Brain microvascular endothelial cell (primary cell): ENCODE measurements around the gene CPOX.

ENCODE experiments used
- DNase-seq: peaks from one replicate; pipeline ENCODE4 v3.0.0-alpha.2; 2020
- H3K27ac ChIP-seq: fragments of 250-450 bp; sonication (Bioruptor Pico); 2 replicates; pipeline ENCODE4 v1.5.1; 2020; ENCODE audit warnings: mild to moderate bottlenecking, moderate library complexity
- H3K27me3 ChIP-seq: fragments of 250-450 bp; sonication (Bioruptor Pico); replicated peaks from 2 replicates; pipeline ENCODE4 v1.5.1; 2020; ENCODE audit warnings: mild to moderate bottlenecking
- H3K36me3 ChIP-seq: fragments of 250-450 bp; sonication (Bioruptor Pico); replicated peaks from 2 replicates; pipeline ENCODE4 v1.5.1; 2020; ENCODE audit warnings: mild to moderate bottlenecking
- H3K4me3 ChIP-seq: 2 replicates; pipeline ENCODE4 v1.5.1; 2011; ENCODE audit warnings: low read depth, mild to moderate bottlenecking, control low read depth, low read length, moderate library complexity
- CTCF ChIP-seq: IDR thresholded peaks from 2 replicates; pipeline ENCODE4 v1.5.1; 2011; ENCODE audit warnings: low read depth, mild to moderate bottlenecking, moderate library complexity, low read length, control low read depth, inconsistent platforms; ENCODE audit errors: missing control alignments
- in situ Hi-C: cut with HindIII; loops from 2 replicates; pipeline ENCODE4 v1.10.0; 2017; ENCODE audit warnings: low sequenced_read_pairs, low pct_ligation_motif_present

CPOX gene

DNA sequence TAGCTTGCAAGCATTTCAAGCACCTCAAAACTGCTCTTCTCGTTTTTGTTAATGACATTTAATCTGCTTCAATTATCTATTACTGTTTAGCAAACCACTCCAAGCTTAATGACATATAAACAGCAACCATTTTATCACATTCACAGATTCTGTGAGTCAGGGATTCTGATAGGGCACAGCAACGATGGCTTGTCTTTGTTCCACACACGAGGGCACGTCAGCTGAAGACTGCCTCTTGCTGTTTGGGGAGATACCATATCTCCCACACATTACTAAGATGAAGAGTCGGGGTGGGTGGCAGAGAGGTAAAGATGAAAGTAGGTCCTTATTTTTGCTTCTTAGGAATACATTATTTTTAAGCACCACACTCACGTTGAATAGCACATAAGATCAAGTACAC, 19.3 kb downstream of the CPOX start:
- Histone ChIP-seq H3K4me3 (no peak overlapping the region), H3K27ac (no peak overlapping the region), H3K27me3 (no peaks in the 10 kb centered on the region), H3K36me3 (peaks cover 1% of the 10 kb centered on the region)
- no peak for DNase-seq
- in situ Hi-C loops = no loop called here
- TF ChIP-seq CTCF = no peak

GRCh38 chr3:98573181-98573728, 20.2 kb downstream of the CPOX start:
- no peaks in the 10 kb centered on the region for H3K36me3 ChIP-seq
- no peak for DNase-seq
- in situ Hi-C loops = no loop called here
- no peak overlapping the region for H3K27ac ChIP-seq
- no peak overlapping the region for H3K4me3 ChIP-seq
- no peaks in the 10 kb centered on the region for H3K27me3 ChIP-seq
- TF ChIP-seq CTCF = peak; percentile 49

GRCh38 chr3:98568402-98568801, 25.0 kb downstream of the CPOX start:
- no peaks in the 10 kb centered on the region for H3K36me3 ChIP-seq
- H3K4me3 ChIP-seq = no peak overlapping the region
- no peak for TF ChIP-seq CTCF
- no peak for DNase-seq
- H3K27ac ChIP-seq = no peak overlapping the region
- H3K27me3 ChIP-seq = no peaks in the 10 kb centered on the region
- in situ Hi-C loops = no loop called here

DNA sequence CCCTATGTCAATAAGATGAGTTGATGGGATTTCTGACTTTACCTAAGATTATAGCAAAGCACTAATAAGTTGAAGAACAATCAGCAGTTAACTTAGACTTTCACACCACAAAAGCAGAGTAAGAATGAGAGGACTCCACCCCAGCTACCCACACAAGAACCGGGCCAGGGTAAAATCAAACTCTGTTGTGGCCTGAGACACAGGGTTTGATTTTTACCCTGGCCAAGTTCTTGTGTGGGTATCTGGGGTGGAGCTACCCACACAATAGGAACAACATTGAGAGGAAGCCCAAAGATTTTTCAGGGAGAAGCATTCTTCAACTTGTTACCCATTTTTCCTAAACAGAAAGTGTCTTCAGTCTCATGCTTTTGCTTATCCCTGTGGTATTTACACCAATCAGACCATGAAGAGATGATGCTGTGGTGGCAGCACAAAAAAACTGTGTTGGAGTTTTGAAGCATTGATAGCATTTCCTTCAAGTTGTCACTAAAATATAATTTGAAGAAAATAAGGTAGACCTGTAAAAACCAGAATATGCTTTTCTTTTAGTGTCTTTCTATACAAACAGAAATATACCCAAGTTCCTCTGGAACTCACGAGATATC, 25.6 kb downstream of the CPOX start:
- no peak for TF ChIP-seq CTCF
- DNase-seq = no peak
- H3K36me3 ChIP-seq = no peaks in the 10 kb centered on the region
- in situ Hi-C loops = no loop called here
- no peaks in the 10 kb centered on the region for H3K27me3 ChIP-seq
- H3K4me3 ChIP-seq = no peak overlapping the region
- no peak overlapping the region for H3K27ac ChIP-seq

- no peak for DNase-seq
- no peak for TF ChIP-seq CTCF
- H3K27me3 ChIP-seq = no peaks in the 10 kb centered on the region
- no peak overlapping the region for H3K4me3 ChIP-seq
- no peak overlapping the region for H3K27ac ChIP-seq
- in situ Hi-C loops = no loop called here
- H3K36me3 ChIP-seq = no peaks in the 10 kb centered on the region
Observed at GRCh38 chr3:98565843-98566242, 27.6 kb downstream of the CPOX start.

DNA sequence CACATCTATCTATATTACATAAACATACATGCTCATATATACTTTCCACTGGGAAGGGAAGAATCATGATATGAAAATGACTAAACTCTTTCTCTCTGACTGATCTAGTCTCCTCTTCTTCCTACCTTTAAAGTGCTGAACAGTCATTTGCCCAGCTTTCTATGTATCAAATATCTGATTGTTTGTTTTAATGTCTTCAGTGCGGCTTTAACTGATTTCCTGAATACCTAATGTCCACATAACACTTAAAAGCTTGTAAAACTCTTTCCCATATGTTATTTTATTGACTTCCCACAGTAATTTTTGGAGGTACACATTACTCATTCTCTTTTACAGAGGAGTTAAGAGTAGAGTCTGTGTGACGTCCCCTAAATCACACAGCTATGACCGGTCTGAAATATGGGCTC, 28.2 kb downstream of the CPOX start:
- no peaks in the 10 kb centered on the region for H3K27me3 ChIP-seq
- TF ChIP-seq CTCF = no peak
- H3K27ac ChIP-seq = no peak overlapping the region
- DNase-seq = no peak
- no peak overlapping the region for H3K4me3 ChIP-seq
- H3K36me3 ChIP-seq = no peaks in the 10 kb centered on the region
- in situ Hi-C loops = no loop called here
